GM18909 (cell line): Measurements from ENCODE around the gene BLCAP.
"Not testable (repeated sequence)": the region's sequence is repeated elsewhere in the genome, so short reads cannot be mapped to it uniquely, and the experiment has no call there.

ENCODE experiments used
- ATAC-seq: cut with Tn5 transposase; IDR thresholded peaks from one replicate; pipeline ENCODE4 v1.9.1; 2021; ENCODE audit warnings: mild to moderate bottlenecking; ENCODE audit not compliant: unreplicated experiment, poor library complexity

Gene BLCAP, protein sequence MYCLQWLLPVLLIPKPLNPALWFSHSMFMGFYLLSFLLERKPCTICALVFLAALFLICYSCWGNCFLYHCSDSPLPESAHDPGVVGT

DNA sequence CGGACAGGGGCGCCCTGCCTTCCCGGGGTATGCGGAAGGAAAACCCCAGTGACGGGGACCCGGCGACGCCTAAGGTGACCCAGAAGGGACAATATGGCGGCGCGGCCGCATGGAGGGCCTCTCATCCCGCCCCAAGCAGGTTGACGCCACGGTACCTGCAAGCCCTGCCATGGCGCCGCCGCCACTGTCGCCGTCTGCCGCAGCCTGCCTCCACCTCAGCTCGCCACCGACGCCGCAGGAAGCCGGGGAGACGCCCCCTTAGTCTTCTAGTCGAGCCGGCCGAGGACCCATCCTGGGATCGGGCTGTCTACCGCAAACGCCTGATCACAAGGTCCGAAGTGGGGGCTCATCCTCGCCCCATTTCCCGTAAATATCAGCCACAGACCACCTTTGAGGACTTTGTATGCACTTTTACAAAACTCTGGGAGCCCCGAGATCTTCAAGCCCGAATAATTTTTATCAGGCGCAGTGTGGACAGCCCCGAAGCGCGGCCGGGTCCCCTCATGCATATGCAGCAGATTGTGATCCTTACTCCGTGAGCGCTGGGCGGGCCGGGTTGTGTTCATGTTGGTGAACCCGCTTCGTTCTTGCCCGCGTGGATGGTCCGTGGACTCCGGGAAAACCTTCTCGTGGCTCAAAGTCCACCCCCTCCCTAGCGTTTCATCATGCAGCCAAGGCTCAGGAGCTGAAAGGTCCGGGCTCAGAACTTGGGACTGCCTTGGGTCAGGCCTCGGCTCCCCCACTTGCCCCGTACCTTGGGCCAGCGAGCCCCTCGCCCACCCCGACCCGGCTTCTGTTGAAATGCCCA lies at the start of gene BLCAP:
TSS of gene BLCAP (minus strand) at position 239 of the 808 bp plus-strand sequence. CDS start 8,702 bp downstream, outside the sequence.
- ATAC-seq = peak; percentile 75

DNA sequence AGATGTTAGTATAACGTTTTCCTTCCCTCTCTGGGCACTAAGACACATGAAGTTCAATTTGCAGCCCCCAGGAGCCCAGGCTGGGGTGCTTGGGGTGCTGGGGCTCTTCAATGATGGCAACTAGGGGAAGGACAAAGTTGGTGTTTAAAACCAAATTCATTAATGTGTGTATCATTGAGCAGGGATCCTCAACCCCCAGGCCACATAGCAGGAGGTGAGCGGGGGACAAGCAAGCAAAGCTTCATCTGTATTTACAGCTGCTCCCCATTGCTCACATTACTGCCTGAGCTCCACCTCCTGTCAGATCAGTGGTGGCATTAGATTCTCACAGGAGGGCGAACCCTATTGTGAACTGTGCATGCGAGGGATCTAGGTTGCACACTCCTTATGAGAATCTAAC lies 49.8 kb upstream of the BLCAP start:
- ATAC-seq = not testable (repeated sequence)

DNA sequence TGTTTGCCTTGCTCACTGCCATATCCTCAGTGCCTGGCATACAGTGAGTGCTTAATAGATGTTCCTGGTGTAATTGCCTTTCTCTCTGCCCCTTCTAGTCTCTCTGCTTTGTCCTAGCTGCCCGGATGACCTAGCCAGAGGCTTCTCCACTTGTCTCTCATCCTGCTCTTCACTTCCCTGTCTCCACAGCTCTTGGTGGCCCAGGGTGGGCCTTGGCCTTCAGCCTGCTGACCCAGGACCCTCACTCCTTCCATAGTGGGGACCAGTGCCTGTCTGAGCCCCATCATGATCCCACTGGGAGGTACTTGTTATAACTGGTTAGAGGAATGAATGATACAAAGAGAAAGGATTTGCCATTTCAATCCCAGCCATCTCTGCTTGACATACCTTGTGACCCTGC lies 49.2 kb upstream of the BLCAP start:
- ATAC-seq = no peak

DNA sequence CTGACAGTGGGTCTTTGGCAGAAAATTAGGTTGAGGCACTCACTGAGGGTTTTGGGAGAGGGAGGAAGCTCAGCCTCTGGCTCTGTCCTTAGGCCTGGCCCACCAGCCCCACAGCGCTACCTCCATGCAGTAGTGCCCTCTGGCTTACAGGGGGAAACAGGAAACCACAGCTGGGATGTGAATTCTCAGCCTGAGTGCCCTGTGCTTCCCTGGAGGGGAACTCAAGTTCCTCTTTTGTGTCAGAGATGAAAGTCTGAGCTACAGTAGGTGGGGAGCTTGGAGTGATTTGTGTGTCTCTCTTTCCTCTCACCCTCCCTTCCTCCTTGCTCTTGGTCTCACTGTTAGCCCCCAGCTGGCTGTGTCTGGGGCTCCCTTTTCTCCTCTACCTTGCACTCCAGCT lies 48.2 kb upstream of the BLCAP start:
- ATAC-seq = no peak

DNA sequence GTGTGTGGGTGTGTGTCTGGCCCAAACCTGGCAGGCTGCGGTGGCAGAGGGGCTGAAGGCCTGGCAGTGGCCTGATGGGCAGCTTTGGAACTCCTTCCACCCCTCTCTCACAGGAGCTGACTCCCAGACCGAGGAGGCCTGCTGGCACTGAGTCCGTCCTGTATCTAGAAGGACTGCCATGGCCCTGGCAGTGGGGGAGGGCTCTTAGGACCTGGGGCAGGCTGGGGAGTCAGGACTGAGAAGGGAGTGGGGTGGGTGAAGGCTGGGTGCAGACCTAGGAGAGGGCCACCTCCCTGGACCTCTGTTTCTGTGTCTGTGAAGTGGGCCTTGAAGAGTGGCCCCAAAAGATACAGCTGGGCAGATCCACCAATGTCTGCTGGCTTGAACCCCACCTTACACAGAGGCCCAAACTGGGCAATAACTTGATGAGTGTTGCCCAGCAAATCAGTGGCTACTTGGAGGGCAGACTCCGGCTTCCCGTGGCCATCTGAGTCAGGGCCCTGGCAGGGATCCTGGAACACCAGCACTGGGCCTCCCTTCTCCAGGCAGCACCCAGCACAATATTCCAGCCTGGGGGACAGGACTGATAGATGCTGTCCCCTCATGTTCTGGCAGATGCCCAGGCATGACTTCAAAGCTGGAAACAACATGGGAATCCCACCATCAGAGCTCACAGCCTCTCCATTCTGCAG lies 46.7 kb upstream of the BLCAP start:
- no peak for ATAC-seq

DNA sequence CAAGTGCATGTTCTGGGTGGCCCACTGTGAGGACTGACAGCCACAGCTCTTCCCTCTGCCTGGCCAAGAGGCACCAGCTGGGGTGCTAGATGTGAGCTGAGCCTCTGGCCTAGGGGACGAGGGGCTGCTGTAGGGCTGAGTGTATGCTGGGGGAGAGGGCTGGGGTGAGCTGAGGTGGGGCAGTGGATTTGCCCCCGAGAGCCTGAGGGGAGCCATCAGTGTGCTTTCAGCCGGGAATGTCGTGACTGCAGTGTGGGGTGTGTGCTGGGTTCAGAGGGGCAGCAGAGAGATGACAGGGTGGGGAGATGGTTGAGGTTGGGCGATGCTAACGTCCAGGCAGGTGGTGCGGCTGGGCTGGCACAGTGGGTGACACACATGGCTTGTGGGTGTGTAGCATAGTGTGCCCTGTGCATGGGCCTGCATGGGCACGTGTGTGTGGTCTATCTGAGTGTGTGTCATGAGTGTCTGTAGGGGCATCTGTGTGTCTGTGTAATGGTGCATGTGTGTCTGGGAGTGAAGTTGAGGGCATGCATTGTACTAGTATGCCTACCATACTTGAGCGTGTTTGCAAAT lies 46.0 kb upstream of the BLCAP start:
- ATAC-seq = no peak

DNA sequence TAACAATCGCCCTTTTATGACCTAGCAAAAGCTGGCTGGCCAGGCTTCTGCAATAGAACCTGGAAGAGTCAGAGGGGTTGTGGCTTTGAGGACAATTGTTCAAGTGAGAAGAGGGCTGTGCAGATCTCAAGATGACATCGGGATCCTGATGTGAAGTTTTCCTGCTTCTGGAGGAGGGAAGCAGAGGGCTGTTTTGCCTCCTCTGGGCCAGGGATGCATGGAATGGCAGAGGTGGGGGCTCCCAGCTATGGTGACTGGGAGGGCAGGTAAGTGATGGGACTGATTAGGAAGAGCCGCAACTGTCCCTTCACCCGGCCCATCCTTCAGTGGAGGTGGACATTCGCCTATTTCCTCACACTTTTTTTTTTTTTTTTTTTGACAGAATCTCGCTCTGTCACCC lies 43.4 kb upstream of the BLCAP start:
- no peak for ATAC-seq

DNA sequence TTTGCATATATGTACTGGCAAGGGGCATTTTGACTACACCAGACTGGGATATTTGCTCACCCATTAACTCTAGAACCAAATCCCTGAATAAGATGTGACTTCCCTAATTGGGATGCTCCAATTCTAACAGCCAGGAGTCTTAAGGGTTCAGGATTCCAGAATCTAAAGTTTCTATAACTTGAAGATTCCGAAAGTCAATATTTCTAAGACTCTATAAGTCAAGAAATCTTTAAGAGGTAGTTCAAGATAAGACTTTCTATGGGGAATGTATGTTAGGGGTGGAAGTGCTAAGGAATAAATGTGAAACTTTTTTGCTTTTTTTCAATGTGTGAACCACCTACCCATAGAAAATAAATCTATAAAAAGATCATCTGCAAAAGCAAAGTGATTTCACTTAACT lies 42.7 kb upstream of the BLCAP start:
- ATAC-seq = no peak

DNA sequence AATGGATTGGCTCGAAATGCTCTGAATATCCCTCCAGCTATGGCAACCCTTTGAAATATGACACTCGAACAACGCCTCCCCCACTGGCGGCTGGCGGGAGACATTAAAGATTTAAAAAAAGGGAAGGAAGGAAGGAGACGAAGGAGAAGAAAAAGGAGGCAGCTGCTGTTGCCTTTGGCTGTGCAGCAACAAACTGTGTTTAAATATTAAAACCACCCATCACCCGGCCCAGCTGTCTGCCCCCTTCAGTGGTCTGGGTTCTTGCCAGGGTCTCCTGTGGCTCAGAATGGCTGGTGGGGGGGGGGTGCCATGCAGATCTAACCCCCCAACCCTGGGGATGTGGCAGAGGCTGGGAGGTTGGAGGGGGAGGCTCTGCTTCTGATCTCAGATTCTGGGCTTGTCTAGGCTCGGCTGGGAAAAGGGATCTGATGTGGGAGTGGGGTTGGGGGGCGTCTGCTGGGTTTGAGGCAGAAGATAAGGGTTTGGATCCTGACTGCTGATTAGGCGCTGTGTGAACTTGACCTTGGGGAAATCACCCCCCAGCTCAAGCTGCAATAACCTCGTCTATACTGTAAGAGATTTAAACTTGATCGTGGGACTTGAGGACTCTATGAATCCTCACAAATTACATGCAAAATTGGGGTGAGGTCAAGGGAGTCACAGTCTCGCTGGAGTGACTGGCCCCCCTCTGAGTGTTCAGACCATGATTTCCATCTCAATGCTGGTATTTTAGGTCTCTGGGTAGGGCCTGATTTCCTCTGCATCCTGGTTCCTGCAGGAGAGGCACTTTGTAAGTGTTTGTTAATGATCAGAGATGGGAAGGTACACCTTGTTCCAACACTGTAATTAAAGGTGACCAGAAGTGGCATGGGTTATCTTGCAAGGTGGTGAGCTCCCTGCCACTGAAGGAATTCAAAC lies 40.3 kb upstream of the BLCAP start:
- ATAC-seq = no peak

DNA sequence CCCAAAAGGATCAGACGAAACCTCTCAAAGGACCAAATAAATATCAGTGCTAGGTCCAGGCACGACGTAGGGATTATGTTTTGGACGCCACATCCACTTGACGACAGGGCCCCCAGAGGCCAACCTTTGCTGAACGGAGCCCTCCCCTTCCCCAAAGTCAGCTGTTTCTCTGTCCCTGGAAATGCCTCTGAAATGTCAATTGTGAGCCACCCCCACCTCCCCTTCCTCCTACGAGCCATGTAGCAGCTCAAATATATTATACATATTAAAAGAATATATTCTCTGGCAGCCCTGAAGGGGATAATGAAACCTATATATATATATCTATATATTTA lies 39.6 kb upstream of the BLCAP start:
- no peak for ATAC-seq

DNA sequence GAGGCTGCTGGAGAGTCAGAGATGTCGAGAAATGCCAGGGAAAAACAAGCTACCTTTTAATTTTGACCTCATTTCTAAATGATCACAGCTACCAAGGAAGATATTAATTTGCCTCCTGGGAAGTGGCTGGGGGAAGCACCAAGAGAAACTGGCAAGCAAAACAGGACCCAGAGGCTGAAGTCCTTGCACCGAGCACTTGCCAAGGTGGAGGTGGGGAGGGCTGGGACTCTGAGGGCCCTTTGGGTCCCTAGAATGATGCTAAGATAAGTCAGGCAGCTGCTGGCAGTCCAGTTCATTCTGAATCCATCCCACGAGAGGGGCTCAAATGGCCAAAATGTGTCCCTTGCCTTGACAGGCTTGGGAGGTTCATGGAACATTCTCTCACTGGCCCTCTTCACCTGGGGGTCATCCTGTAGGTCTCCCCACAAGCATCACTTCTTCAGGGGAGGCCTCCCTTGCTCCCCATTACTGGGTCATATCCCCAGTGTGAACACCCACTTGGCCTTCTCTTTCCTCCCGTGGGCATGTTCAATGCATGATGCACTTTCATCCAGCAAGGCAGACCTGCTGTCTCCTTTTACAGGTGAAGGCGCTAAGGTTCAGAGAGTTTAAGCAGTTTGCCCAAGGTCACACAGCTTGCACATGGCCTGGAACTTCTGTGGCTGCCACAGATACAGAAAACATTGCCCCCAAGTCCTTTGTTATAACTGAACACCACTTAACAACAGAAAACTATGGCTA lies 39.1 kb upstream of the BLCAP start:
- no peak for ATAC-seq

DNA sequence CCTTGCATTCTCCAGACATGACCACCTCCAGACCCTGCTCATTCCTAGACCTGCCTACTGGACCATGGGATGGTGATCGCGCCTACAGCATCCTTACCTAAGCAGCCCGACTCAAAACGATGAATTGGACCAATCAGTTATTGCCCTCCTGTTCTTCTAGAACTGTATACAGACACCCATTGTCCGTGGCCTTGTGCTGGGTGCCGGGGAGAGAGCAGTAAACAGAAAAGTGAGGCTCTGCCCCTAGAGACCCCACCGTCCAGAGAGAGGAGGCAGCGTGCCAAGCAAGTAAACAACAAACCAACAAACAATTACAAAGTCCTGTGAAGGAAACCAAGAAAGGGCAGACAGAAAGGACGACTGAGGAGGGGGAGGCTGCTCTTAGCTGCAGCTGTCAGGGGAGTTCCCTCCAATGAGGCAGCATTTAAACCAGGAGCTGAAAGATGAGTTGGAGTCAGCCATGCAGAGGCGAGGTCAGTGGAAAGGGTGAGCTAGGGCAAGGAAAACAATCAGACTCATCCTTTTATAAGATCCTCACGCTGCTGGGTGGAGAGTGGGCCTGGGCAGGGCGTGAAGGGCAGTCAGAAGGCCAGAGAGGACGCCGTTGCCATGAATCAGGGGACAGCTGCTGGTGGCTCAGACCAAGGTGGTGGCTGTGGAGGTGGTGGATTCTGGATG lies 37.6 kb upstream of the BLCAP start:
- ATAC-seq = no peak

DNA sequence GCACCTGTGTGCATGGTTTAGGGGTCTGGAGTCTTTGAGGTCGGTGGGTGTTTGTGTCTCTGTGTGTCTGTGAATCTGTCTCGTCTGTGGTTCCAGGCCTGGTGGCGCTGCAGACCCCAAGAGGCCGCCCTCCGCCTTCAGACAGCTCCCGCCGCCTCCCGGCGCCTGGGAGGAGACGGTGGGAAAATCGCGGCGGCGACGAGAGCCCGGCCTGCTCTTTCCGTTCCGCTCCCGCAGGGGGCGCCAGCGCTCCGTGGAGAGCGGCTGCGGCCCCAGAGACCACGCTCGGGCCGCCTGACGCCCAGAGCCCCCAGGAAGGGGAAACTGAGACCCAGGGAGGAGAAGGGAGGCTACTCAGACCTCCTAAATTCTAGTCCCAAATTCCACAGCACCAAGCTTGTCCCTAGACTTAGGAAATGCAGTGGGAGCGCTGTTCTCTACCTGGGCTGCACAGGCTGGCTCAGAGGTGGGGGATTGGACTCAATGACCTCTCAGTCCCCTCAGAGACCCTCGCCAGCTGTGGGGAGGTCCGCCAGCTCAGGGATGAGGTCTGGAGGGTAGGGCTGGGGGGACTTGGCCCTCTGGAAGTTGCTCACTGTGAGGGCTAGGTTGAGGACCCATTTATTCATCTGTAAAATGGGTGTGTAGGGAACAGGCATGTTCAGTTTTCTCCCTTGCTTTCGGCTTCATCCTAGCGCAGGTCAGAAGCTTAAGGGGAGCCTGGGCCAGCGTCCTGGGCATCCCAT lies 36.9 kb upstream of the BLCAP start:
- ATAC-seq = no peak

DNA sequence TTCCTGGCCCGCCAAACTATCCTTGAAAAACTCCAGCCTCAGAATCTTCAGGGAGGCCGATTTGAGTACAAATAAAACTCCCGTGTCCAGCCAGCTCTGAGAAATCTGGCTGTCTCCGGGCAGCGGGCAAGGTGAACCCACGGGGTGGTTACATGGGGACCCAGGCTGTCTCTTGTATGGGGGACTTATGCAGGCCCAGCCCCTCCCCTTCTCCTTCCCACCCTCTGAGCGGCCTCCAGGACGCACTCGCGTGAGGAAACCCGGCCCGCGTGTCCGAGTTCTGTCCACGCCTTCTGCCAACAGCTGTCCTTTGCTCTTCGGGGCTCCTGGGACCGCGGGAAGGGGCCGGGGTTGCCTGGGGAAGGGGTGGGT lies 36.3 kb upstream of the BLCAP start:
- no peak for ATAC-seq

DNA sequence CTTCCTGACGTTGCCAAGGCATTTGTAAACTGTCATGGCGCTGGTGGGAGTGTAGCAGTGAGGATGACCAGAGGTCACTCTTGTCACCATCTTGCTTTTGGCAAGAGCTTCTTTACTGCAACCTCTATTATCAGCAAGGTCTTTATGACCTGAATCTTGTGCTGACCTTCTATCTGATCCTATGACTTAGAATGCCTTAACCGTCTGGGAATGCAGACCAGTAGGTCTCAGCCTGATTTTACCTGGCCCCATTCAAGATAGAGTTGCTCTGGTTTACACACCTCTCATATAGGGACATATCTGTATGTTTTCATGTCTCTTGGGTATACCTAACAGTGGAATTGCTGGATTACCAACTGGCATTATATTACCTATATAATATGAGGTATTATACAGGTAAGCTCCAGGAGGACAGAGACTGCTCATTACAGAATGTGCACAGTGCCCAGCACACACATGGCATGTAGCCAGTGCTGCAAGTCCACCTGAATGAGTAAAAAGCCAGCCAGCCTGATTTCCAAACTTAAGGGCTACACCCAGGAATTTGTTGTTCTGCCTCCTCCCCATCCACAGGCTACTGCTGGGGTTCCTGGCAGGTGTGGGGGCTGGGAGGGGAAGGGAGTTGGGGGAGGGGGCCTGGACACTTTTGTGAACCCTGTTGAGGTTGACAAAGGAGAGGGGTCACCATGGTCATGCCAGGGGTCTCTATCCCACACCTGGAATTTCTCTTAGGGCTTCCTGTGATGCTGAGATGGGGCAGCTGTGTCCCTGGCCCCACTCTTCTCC lies 35.2 kb upstream of the BLCAP start:
- no peak for ATAC-seq

DNA sequence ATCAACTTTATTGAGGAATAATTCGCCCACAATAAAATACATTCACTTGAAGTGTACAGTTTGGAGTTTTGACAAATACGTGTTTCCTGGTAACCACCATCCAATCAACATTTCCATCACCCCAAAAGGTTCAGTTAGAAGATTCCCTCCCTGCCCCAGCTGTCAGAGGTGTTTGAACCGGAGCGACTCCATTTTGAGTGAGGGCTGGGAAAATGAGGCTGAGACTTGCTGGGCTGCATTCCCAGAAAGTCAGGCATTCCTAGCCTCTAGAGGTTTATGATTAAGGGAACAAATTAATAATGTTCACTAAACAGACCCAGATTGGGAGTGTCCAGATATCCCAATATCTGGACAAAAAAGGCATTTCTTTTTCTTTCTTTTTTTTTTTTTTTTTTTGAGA lies 33.0 kb upstream of the BLCAP start:
- ATAC-seq = no peak

DNA sequence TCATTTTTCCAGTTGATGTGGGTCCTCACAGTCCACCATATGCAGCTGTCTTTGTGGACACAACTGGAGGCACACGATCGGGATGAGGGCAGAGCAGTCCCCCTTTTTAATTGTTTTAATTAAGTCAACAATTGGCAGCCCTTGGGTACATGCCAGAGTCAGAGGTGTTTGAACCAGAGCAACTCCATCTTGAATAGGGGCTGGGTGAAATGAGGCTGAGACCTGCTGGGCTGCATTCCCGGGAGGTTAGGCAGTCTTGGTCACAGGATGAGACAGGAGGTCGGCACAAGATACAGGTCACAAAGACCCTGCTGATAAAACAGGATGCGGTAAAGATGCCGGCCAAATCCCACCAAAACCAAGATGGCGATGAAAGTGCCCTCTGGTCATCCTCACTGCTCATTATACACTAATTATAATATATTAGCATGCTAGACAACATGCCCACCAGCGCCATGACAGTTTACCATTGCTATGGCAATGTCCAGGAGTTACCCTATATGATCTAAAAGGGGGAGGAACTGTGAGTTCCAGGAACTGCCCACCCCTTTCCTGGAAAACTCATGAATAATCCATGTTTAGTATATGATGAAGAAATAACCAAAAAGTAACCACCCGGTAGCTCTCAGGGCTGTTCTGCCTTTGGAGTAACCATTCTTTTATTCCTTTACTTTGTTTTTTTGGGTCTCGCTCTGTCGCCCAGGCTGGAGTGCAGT lies 31.8 kb upstream of the BLCAP start:
- no peak for ATAC-seq
